ENCODE results near the gene GPR183. TPM values are rescaled to one million over a fixed set of nuclear protein-coding genes. Genes with fewer than 3 reads are reported as not detected.
"Not testable (repeated sequence)": the region's sequence is repeated elsewhere in the genome, so short reads cannot be mapped to it uniquely, and the experiment has no call there.

The GPR183 gene
- total RNA-seq, 1 donor from 2014 or later: 29.7 TPM

- peak; percentile 37 for DNase-seq
Observed at GRCh38 chr13:99269627-99270241, 37.5 kb downstream of the GPR183 start.

GRCh38 chr13:99268822-99269221, 38.4 kb downstream of the GPR183 start:
- DNase-seq: no peak

GRCh38 chr13:99267927-99268326, 39.3 kb downstream of the GPR183 start:
- no peak for DNase-seq

- DNase-seq: no peak
Observed at GRCh38 chr13:99266827-99267226, 40.4 kb downstream of the GPR183 start.

- peak; percentile 41 for DNase-seq
Observed at GRCh38 chr13:99265821-99266426, 41.3 kb downstream of the GPR183 start.

GRCh38 chr13:99265162-99265800, 41.9 kb downstream of the GPR183 start:
- no peak for DNase-seq

- no peak for DNase-seq
Observed at GRCh38 chr13:99264051-99264450, 43.1 kb downstream of the GPR183 start.

- no peak for DNase-seq
Observed at GRCh38 chr13:99263126-99263785, 43.9 kb downstream of the GPR183 start.

GRCh38 chr13:99261059-99261458, 46.1 kb downstream of the GPR183 start:
- no peak for DNase-seq

- no peak for DNase-seq
Observed at GRCh38 chr13:99260216-99260615, 47.0 kb downstream of the GPR183 start.

GRCh38 chr13:99258946-99259345, 48.3 kb downstream of the GPR183 start:
- DNase-seq: no peak

GRCh38 chr13:99258210-99258860, 48.9 kb downstream of the GPR183 start, which contains the start of gene GPR18:
TSS of gene GPR18 (minus strand) at chr13:99258379. CDS start at chr13:99255872, 2,507 bp downstream.
- DNase-seq: no peak

- DNase-seq: no peak
Observed at GRCh38 chr13:99257291-99257690, 49.9 kb downstream of the GPR183 start.

- no peak for DNase-seq
Observed at GRCh38 chr13:99256709-99257108, 50.5 kb downstream of the GPR183 start.

GRCh38 chr13:99256283-99256682, 50.9 kb downstream of the GPR183 start:
- no peak for DNase-seq

GRCh38 chr13:99255271-99255670, 51.9 kb downstream of the GPR183 start:
- DNase-seq: no peak

GRCh38 chr13:99254830-99255229, 52.4 kb downstream of the GPR183 start:
- DNase-seq: no peak

GRCh38 chr13:99251921-99252320, 55.3 kb downstream of the GPR183 start:
- no peak for DNase-seq

- DNase-seq: no peak
Observed at GRCh38 chr13:99250982-99251825, 56.0 kb downstream of the GPR183 start.

GRCh38 chr13:99249606-99250005, 57.6 kb downstream of the GPR183 start:
- not testable (repeated sequence) for DNase-seq

GRCh38 chr13:99249178-99249577, 58.0 kb downstream of the GPR183 start:
- DNase-seq: not testable (repeated sequence)

GRCh38 chr13:99246100-99246499, 61.1 kb downstream of the GPR183 start:
- DNase-seq: no peak

All from skin of body (tissue), 2 donors.